ENCODE results near the gene FAM120AOS.

GRCh38 chr9:93480728-93481324 lies 27.4 kb upstream of the FAM120AOS start:
- no peak for TF ChIP-seq CTCF (conservative IDR thresholded peaks at IDR 0.05; ENCODE audit: low read length)
- TF ChIP-seq EZH2phosphoT487 (IDR thresholded peaks at IDR 0.05; ENCODE audit: borderline replicate concordance, low read depth, low read length) = no peak
